K562 (cell line): ENCODE data around the gene TNFAIP6. TPM values are rescaled to one million over a fixed set of nuclear protein-coding genes. Genes with fewer than 3 reads are reported as not detected.
A peak's percentile ranks its signal among the peaks of the same experiment; 100 is the strongest.

Experiments
- ARID1B ChIP-seq: fragments of 450-650 bp; IDR thresholded peaks from 2 replicates; pipeline ENCODE4 v1.6.1; 2016; ENCODE audit warnings: antibody characterized with exemption, mild to moderate bottlenecking, inconsistent platforms
- ATF7 ChIP-seq: fragments of 450-650 bp; IDR thresholded peaks from 2 replicates; pipeline ENCODE4 v1.7.1; 2014; ENCODE audit warnings: mild to moderate bottlenecking, moderate library complexity
- BACH1 ChIP-seq: fragments of 200-800 bp; sonication (Bioruptor generic); IDR thresholded peaks from 2 replicates; pipeline ENCODE4 v1.6.1; 2016; ENCODE audit warnings: missing genetic modification characterization, missing compliant biosample characterization
- BRCA1 ChIP-seq, 2 experiments: fragments of 450-650 bp in 1 of 2; sonication (generic) in 1 of 2; formaldehyde crosslinking in 1 of 2; IDR thresholded peaks; 2 replicates each; pipeline versions ENCODE4 v1.5.0 to v1.6.1; 2017 to 2020; ENCODE audit warnings: mild to moderate bottlenecking in 1 of 2, missing genetic modification reagents in 1 of 2
- CEBPB ChIP-seq: fragments of 450-650 bp; IDR thresholded peaks from 2 replicates; pipeline ENCODE4 v1.6.1; 2016; ENCODE audit warnings: missing genetic modification characterization, missing compliant biosample characterization
- COPS2 ChIP-seq: fragments of 450-650 bp; conservative IDR thresholded peaks from 2 replicates; pipeline ENCODE4 v1.6.1; 2016; ENCODE audit warnings: mild to moderate bottlenecking, moderate library complexity
- CXXC5 ChIP-seq: fragments of 250-450 bp; sonication (Bioruptor Pico); IDR thresholded peaks from 2 replicates; pipeline ENCODE4 v1.8.0; 2022; ENCODE audit warnings: inconsistent platforms, mild to moderate bottlenecking, moderate library complexity
- DIDO1 ChIP-seq: fragments of 450-650 bp; IDR thresholded peaks from 2 replicates; pipeline ENCODE4 v1.6.1; 2016; ENCODE audit warnings: low read depth, missing biosample characterization, missing genetic modification characterization
- DPF2 ChIP-seq: fragments of 450-650 bp; IDR thresholded peaks from 2 replicates; pipeline ENCODE4 v1.6.1; 2016
- FOSL1 ChIP-seq: fragments of 200-800 bp; sonication (Bioruptor generic); conservative IDR thresholded peaks from 2 replicates; pipeline ENCODE4 v1.6.1; 2016; ENCODE audit warnings: missing genetic modification characterization, missing compliant biosample characterization
- L3MBTL2 ChIP-seq: fragments of 450-650 bp; IDR thresholded peaks from 2 replicates; pipeline ENCODE4 v1.6.1; 2016; ENCODE audit warnings: mild to moderate bottlenecking, moderate library complexity
- MAFF ChIP-seq: IDR thresholded peaks from 2 replicates; pipeline ENCODE4 v1.6.1; 2012; ENCODE audit warnings: low read length, improper control_type of control experiment
- MAFG ChIP-seq: fragments of 450-650 bp; conservative IDR thresholded peaks from 2 replicates; pipeline ENCODE4 v1.6.1; 2016; ENCODE audit warnings: missing genetic modification characterization, missing compliant biosample characterization
- MAFK ChIP-seq: IDR thresholded peaks from 2 replicates; pipeline ENCODE4 v1.6.1; 2011; ENCODE audit warnings: low read length, improper control_type of control experiment
- MBD2 ChIP-seq: sonication (generic); IDR thresholded peaks from 2 replicates; pipeline ENCODE4 v1.6.1; 2016; ENCODE audit warnings: low read depth, borderline replicate concordance
- NFE2L1 ChIP-seq: fragments of 450-650 bp; IDR thresholded peaks from 2 replicates; pipeline ENCODE4 v1.6.1; 2016; ENCODE audit warnings: missing genetic modification characterization, low read depth, mild to moderate bottlenecking, missing compliant biosample characterization, moderate library complexity, borderline replicate concordance
- NFRKB ChIP-seq: fragments of 450-650 bp; IDR thresholded peaks from 2 replicates; pipeline ENCODE4 v1.6.1; 2016; ENCODE audit warnings: low read depth
- PKNOX1 ChIP-seq: fragments of 450-650 bp; IDR thresholded peaks from 2 replicates; pipeline ENCODE4 v1.6.1; 2016
- PTTG1 ChIP-seq: fragments of 450-650 bp; IDR thresholded peaks from 2 replicates; pipeline ENCODE4 v1.6.1; 2016; ENCODE audit warnings: low read depth, mild to moderate bottlenecking, missing genetic modification characterization, missing compliant biosample characterization
- SOX6 ChIP-seq: fragments of 450-650 bp; IDR thresholded peaks from 2 replicates; pipeline ENCODE4 v1.6.1; 2014; ENCODE audit warnings: mild to moderate bottlenecking
- SP2 ChIP-seq: IDR thresholded peaks from 2 replicates; pipeline ENCODE4 v1.6.1; 2011; ENCODE audit warnings: mild to moderate bottlenecking, low read depth, low read length, moderate library complexity; ENCODE audit not compliant: poor library complexity, severe bottlenecking; ENCODE audit errors: extremely low read depth
- SRSF3 ChIP-seq: fragments of 200-400 bp; formaldehyde crosslinking; IDR thresholded peaks from 2 replicates; pipeline ENCODE4 v1.6.1; 2016; ENCODE audit warnings: mild to moderate bottlenecking, low read length, moderate library complexity; ENCODE audit not compliant: insufficient read depth
- ZC3H11A ChIP-seq: IDR thresholded peaks from 2 replicates; pipeline ENCODE4 v1.6.1; 2012; ENCODE audit warnings: low read depth, low read length, improper control_type of control experiment
- ZMIZ1 ChIP-seq, 2 experiments: fragments of 150-350 bp in 1 of 2; IDR thresholded peaks; 2 replicates each; pipeline ENCODE4 v1.6.1; 2012 to 2016; ENCODE audit warnings: low read depth in 2 of 2, low read length in 2 of 2, mild to moderate bottlenecking in 1 of 2, moderate library complexity in 1 of 2
- polyA plus RNA-seq, 8 experiments: library from polyadenylated mRNA; depleted of rRNA in 4 of 8; stranded (reverse) in 5 of 8; unstranded in 3 of 8; fragments of >200 nt; fragmentation: Nextera tagmentation in 2 of 8; fragmentation: Illumina TruSeq in 1 of 8; extraction: Ambion mirVana in 2 of 8; extraction: Trizol in 1 of 8; gene quantifications; 2 replicates each; pipeline versions ENCODE4 v1.2.1 to v1.2.3, GENCODE V29; 2011 to 2014; ENCODE audit warnings: inconsistent platforms in 1 of 8, missing spikeins in 1 of 8
- total RNA-seq, 7 experiments: library from RNA; depleted of rRNA in 6 of 7; stranded (reverse); fragments of >200 nt in 6 of 7; fragmentation: Illumina TruSeq in 2 of 7; extraction: Trizol in 2 of 7; gene quantifications; 2 replicates each; pipeline versions ENCODE4 v1.2.1 to v1.2.3, GENCODE V29; 2011 to 2021; ENCODE audit warnings: low replicate concordance in 1 of 7
- TF ChIP-seq, protein P1 (sequence below): fragments of 450-650 bp; formaldehyde crosslinking; IDR thresholded peaks from 2 replicates; pipeline ENCODE4 v1.4.0; 2020; ENCODE audit warnings: mild to moderate bottlenecking

Gene TNFAIP6
- total and polyA plus RNA-seq, 9 of the 15 experiments (the other 6 are each of a cell fraction or from before 2014, with no cell fraction given), result 0.07 to 0.28 (median 0.08) TPM; not detected in 6

DNA sequence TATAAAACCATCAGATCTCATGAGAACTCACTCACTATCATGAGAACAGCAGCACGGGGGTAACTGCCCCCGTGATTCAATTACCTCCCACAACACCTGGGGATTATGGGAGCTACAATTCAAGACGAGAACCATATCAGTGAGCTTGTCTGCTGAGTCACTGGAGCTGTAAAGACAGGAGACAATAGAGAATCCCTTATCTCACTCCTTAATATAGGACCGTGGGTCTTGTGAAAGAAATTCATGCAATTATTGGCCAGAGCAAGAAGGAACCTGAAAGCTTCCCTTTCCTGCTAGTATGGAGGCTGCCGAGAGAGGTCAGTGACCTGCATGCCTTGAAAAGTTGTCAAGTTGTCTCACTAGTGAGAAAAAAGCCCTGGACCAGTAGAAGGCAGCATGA, 9.5 kb upstream of the TNFAIP6 start (continued):
- peak; percentile 66; the same call in 1 of the 2 replicates for TF ChIP-seq MAFF
- peak; percentile 50 for TF ChIP-seq ARID1B
- TF ChIP-seq DIDO1 (tag), result no peak
- TF ChIP-seq CEBPB (tag), result peak; percentile 85
- TF ChIP-seq, protein P1, sequence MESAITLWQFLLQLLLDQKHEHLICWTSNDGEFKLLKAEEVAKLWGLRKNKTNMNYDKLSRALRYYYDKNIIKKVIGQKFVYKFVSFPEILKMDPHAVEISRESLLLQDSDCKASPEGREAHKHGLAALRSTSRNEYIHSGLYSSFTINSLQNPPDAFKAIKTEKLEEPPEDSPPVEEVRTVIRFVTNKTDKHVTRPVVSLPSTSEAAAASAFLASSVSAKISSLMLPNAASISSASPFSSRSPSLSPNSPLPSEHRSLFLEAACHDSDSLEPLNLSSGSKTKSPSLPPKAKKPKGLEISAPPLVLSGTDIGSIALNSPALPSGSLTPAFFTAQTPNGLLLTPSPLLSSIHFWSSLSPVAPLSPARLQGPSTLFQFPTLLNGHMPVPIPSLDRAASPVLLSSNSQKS (CRISPR knock-in tag), result no peak
- no peak for TF ChIP-seq PTTG1
- peak; percentile 51; the same call in 1 of the 2 replicates for TF ChIP-seq FOSL1 (tag)
- TF ChIP-seq SRSF3, result no peak
- TF ChIP-seq BACH1, result peak; percentile 73; the same call in 1 of the 2 replicates
- TF ChIP-seq ZMIZ1 (IDR thresholded peaks at IDR 0.05; ENCODE audit: low read depth in 2 of 2, low read length in 2 of 2), result no peak
- peak; percentile 95 for TF ChIP-seq SOX6
- no peak for TF ChIP-seq MBD2
- TF ChIP-seq ZC3H11A, result no peak
- 0 out of 2 replicates have a peak, but pooled peaks have one; percentile 21 for TF ChIP-seq ATF7
- TF ChIP-seq MAFG (tag), result peak; percentile 82
- no peak for TF ChIP-seq NFRKB
- TF ChIP-seq NFE2L1, result peak; percentile 27; the same call in 1 of the 2 replicates
- peak; percentile 47; the same call in 1 of the 2 replicates for TF ChIP-seq CXXC5 (CRISPR knock-in tag)
- no peak for TF ChIP-seq SP2
- peak; percentile 26; the same call in 1 of the 2 replicates for TF ChIP-seq L3MBTL2
- TF ChIP-seq BRCA1 (IDR thresholded peaks at IDR 0.05), result no peak
- TF ChIP-seq BRCA1 (CRISPR knock-in tag; IDR thresholded peaks at IDR 0.05), result no peak
- TF ChIP-seq PKNOX1, result no peak
- peak; percentile 54; the same call in 1 of the 2 replicates for TF ChIP-seq MAFK
- TF ChIP-seq DPF2, result peak; percentile 44; the same call in 1 of the 2 replicates
- TF ChIP-seq COPS2, result no peak
